IPS-18c (cell line): ENCODE results near the gene TBX2.
"Not testable (repeated sequence)": the region's sequence is repeated elsewhere in the genome, so short reads cannot be mapped to it uniquely, and the experiment has no call there.

Source experiments
- H3K4me3 ChIP-seq: 2 replicates; pipeline ENCODE4 v1.7.0; 2013; ENCODE audit warnings: low read depth, mild to moderate bottlenecking, low read length, moderate library complexity; ENCODE audit not compliant: insufficient read depth
- H3K9me3 ChIP-seq: one replicate; pipeline ENCODE4 v1.6.1; 2013; ENCODE audit warnings: mild to moderate bottlenecking, low read length, moderate library complexity; ENCODE audit not compliant: control insufficient read depth, insufficient read depth

The TBX2 gene

GRCh38 chr17:61399131-61400065 lies at the start of gene TBX2:
TSS of gene TBX2 (plus strand) at chr17:61399843. CDS start at chr17:61400177, 334 bp downstream.
- peak within 1 kb of the TSS; percentile 44 for H3K4me3 ChIP-seq
- H3K9me3 ChIP-seq: peaks cover 5% of the 10 kb centered on the region

GRCh38 chr17:61351745-61352407 lies 47.8 kb upstream of the TBX2 start:
- H3K9me3 ChIP-seq: no peaks in the 10 kb centered on the region
- no peak overlapping the region for H3K4me3 ChIP-seq

DNA sequence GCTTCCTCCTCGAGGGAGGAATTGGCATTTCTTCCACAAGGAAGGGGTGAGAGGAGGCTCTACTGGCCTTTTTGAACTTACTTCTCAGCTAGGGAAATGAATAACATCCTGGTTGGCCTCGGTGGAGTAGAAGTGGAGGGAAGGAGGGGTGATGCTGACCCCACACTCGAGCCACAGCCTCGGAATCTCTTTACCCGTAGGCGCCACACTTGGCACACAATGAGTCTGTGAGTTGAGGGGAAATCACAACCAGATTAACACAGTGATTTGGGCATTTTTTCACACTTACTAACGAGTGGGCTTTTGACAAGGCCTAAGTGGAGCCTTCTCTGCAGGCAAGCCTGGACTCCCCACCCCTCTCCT lies 47.3 kb upstream of the TBX2 start:
- H3K9me3 ChIP-seq: no peaks in the 10 kb centered on the region
- no peak overlapping the region for H3K4me3 ChIP-seq

- H3K4me3 ChIP-seq: no peak overlapping the region
Measured at GRCh38 chr17:61352781-61353491, 46.7 kb upstream of the TBX2 start.

DNA sequence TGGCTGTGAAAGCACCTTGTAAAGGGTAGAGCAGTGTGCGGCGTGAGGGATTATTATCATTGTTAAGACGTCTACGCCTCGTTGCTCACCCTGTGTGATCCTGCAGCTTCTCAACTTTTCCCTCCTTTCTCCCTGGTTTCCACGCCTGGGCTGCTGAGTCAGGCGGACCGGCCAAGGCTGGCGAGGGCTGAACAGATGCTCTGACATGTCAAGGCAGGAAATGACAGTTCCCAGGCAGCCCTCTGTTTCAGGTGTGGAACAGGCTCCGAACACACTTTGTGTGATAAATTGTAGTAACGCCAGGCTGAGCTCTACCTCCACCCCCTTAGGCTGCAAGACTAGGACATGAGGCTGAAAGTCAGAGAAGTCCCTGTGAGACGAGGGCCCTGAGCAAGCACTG lies 46.0 kb upstream of the TBX2 start:
- Histone ChIP-seq H3K9me3 (no peaks in the 10 kb centered on the region), H3K4me3 (no peak overlapping the region)

More at GRCh38 chr17:61352781-61353491, 46.7 kb upstream of the TBX2 start:
- no peaks in the 10 kb centered on the region for H3K9me3 ChIP-seq

DNA sequence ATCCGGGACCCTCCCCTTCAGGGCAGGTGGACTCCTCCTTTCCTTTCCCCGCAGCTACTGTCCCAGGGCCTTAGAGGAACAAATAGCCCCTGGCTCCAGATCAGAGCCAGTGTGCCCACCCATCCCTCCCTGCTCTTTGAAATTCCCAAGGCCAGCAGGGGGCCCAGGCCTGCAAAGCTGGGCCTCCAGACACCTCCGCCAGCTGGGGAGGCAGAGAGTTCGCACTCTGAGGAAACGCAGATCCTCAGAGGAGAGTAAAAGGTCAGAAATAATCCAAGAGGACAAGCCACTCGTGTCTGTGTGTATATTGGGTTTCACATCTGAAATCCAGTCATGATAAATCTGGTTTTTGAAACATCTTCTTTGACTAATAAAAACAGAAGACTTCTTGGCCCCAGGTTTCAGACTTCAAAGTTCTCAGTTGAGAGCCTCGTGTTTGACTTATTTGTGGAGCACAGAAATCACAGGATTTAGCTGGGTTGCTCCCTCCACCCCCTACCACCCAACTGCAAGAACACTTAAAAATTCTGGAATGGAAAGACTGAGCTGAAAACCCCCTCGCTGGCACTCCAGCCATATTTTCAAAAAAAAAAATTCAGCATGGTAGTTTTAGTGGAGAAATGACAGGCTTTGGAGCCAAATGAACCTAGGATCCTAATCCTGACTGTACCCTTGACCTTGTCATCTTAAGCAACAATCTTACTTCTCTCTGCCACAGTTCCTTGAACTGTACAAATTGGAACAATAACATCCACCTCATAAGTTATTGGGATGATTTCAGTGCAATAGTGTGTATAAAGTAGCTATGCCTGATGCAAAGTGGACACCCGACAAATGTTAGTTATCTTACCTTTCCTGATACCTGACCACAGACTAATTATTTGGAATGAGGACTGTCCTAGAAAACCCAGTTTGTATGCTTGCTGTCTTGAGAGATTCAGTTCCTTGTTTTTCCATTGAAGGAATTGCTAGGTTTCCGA lies 44.5 kb upstream of the TBX2 start:
- no peak overlapping the region for H3K4me3 ChIP-seq
- no peaks in the 10 kb centered on the region for H3K9me3 ChIP-seq

DNA sequence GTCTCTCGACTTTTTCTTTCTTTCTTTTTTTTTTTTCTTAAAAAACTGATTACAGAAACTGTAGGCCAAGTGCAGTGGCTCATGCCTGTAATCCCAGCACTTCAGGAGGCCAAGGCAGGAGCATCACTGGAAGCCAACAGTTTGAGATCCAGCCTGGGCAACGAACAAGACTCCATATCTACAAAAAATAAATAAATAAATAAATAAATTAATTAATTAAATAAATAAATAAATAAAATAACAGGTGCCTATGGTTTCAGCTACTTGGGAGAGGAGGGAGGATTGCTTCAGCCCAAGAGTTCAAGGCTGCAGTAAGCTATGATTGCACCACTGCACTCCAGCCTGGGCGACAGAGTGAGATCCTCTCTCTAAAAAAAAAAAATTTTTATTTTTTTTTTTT lies 42.6 kb upstream of the TBX2 start:
- H3K9me3 ChIP-seq, H3K4me3 ChIP-seq: not testable (repeated sequence)

- not testable (repeated sequence) for H3K4me3 ChIP-seq
Measured at GRCh38 chr17:61359513-61359912, 40.1 kb upstream of the TBX2 start.

GRCh38 chr17:61360318-61360943 lies 39.2 kb upstream of the TBX2 start:
- no peak overlapping the region for H3K4me3 ChIP-seq
- no peaks in the 10 kb centered on the region for H3K9me3 ChIP-seq

More at GRCh38 chr17:61359513-61359912, 40.1 kb upstream of the TBX2 start:
- H3K9me3 ChIP-seq: not testable (repeated sequence)

GRCh38 chr17:61361084-61361483 lies 38.6 kb upstream of the TBX2 start:
- no peaks in the 10 kb centered on the region for H3K9me3 ChIP-seq
- H3K4me3 ChIP-seq: no peak overlapping the region

DNA sequence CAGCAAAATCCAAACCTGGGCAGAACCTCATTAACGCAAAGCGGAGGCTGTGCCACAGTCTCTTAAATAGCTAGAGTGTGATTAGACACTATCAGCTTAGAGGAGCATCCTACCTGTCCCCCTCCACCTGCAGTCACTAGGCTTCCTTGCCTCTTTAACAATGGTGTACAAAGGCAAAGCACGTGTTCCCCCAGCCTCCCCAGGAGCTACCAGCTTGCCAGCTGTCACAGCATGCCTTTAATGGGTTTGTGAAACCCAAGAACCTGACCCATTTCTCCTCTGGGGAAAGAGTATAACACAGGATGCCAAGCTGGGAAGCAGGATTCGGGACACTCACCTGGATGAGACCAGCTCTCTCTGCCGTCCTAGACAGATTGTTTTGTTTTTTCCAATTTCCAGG lies 37.2 kb upstream of the TBX2 start:
- H3K9me3 ChIP-seq: no peaks in the 10 kb centered on the region
- no peak overlapping the region for H3K4me3 ChIP-seq

DNA sequence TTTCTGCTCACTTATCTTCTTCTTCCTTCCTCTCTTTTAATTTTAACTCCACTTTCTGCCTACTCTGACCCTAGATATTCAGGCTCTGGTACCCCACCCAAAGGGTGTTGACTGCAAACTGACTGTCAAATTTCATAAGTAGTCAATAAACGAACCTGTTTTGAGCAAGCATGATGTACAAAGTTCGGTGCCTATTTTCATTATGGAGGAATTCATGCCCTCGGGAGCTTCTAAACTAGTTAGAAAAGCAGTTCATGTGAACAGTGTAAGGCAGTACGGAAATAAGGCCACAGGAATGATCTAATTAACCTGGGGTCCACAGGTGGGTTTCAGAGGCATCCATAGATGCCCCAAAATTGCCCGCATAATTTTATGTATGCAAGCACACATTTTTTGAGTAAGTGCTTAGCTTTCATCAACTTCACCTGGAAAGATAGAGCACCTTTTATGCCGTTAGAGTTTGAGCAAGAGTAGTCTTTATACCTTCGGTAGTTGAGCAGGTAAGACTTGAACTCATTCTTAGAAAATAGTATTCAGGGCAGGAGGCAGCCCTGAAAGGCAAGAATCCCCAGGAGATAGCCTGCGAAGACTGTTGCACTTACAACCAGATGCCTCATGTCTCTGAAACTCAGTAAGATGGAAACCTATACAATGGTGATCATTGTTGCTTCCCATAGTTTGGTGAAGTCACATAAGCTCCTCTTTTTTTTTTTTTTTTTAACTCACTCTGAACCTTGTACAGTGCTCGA lies 36.6 kb upstream of the TBX2 start:
- Histone ChIP-seq H3K9me3 (no peaks in the 10 kb centered on the region), H3K4me3 (no peak overlapping the region)

DNA sequence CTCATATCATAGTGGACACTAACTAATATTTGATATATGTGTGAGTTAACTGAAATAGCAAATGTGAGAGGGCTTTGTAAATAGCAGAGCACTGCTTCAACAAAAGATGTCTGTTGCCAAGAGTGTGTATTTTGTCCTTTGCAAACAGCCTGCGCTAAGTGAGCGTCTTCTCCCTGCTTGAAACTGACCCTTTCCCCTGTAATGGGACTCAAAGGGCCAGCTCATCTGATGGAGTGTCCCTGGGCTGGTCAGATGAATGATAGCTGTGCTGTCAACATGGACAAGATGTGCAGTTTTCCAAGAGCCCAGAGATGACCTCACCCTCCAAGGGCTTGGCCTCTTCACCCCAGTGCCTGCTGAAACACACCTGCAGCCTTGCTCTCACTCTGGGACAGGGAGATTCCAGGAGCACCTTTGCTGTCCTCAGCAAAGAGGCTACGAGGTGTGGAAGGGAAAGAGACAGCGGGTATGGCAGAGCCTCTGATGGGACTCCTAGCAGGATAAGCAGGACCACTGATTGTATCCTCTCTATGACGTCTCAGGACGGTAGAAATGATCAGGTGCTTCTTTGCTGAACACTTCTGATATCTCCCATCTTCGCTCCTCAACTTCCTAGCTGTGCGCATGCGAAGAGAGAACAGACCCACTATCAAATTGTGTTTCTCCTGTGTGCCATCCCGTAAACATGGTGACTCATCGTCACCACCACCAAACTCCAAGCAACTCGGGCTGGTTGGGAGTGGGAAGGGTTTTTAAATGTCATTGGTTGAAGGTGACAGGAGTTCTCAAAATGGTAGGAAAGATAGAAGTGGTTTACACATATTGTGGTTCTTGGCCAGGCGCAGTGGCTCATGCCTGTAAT lies 35.8 kb upstream of the TBX2 start:
- H3K9me3 ChIP-seq: no peaks in the 10 kb centered on the region
- no peak overlapping the region for H3K4me3 ChIP-seq

DNA sequence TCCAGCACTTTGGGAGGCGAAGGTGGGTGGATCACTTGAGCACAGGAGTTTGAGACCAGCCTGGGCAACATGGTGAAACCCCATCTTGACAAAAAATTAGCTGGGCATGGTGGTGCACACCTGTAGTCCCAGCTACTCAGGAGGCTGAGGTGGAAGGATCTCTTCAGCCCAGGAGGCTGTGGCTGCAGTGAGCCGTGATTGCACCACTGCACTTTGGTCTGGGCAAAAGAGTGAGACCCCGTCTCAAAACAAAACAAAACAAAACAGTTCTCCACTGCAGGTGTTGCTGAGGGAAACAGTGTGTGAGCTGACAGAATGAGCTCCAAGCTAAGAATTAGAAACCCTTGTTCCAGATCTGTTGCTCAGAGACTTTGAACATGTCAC lies 35.2 kb upstream of the TBX2 start:
- H3K4me3 ChIP-seq: no peak overlapping the region
- no peaks in the 10 kb centered on the region for H3K9me3 ChIP-seq

DNA sequence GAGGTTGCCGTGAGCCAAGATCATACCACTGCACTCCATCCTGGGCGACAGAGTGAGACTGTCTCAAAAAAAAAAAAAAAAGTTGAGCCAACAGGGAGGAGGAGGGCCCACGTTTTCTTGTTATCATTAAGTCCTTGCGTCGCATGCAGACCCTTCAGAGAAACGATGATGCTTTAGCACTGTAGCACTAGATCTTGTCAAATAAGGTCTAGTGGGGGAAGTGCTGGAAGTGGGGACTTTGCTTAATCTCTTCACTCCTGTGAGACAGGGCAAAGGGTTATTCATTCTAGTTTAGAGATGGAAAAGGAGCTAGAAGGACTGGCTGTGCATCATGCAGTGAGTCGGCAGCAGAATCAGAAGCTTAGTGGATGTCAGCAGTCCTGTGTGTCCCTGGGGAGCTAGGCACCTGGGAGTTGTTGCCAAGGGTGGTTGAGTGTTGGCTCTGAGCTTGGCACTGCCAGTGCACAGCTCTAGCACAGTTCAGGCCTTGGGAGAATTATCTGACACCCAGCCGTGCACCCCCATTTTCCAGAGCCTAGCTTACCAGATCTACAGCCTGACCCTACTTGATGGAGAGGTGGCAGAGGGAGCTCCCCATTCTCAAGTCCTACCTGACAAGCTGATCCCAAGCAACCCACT lies 33.4 kb upstream of the TBX2 start:
- H3K9me3 ChIP-seq: no peaks in the 10 kb centered on the region
- H3K4me3 ChIP-seq: no peak overlapping the region
